DLD1 (cell line): Measurements from ENCODE around the gene SPACA5B.
"Not testable (repeated sequence)": the region's sequence is repeated elsewhere in the genome, so short reads cannot be mapped to it uniquely, and the experiment has no call there.

ENCODE experiments used
- in situ Hi-C: cut with HindIII; loops from 2 replicates; pipeline ENCODE4 v1.10.0; 2017; ENCODE audit warnings: low sequenced_read_pairs

Gene SPACA5B

DNA sequence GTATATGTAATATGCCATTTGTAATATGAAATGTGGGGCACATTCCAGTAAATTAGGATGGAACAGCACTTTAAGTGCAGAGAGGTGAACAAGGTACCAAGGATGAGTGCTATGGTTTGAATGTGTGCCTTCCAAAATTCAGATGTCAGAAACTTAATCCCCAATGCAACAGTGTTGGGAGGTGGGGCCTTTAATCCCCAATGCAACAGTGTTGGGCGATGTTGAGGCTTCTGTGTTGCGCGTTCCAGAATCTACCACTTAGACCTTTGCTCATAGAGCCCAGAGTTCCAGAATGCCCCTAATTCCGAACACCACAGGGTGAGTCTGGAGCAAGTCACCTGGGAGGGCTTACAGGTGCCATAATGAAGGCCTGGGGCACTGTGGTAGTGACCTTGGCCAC lies at the start of gene SPACA5B:
TSS of gene SPACA5B (plus strand) at position 301 of the 400 bp plus-strand sequence. CDS start at position 363, 62 bp downstream.
- in situ Hi-C loops = not testable (repeated sequence)

DNA sequence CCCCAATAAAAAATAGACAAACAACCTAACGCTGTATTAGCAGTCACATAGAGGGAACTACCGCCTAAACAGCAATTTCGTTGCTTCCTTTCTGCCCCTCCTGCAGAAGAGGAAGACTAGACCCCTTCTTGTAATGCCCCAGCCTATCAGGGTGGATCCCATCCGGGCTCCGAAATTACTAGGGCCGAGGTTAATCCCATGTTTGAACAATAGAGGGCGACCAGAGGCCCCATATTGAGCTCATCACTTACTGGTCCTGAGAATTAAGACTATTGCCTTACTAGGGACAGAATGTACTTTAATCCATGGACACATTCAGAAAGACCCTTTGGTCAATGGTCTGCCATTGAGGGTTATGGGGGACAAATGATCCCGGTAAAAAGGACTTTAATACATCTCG lies 47.2 kb upstream of the SPACA5B start:
- in situ Hi-C loops = no loop called here

DNA sequence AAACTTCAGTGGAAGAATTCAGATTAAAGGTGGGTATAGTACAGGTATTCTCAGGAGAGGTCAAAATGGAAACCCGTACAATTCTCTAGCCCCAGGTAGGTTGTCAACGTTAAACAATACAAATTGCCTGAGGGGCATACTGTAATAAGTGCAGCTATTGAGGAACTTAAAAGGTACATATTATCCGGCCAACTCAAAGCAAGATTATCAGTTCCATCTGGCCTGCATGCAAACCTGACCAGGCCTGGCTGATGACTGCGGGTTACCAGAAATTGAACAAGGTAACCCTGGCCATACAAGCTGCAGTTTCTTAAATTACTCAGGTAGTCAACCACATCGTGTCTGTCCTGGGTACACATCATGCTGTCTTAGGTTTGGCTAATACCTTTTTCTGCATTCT lies 46.7 kb upstream of the SPACA5B start:
- in situ Hi-C loops = no loop called here

DNA sequence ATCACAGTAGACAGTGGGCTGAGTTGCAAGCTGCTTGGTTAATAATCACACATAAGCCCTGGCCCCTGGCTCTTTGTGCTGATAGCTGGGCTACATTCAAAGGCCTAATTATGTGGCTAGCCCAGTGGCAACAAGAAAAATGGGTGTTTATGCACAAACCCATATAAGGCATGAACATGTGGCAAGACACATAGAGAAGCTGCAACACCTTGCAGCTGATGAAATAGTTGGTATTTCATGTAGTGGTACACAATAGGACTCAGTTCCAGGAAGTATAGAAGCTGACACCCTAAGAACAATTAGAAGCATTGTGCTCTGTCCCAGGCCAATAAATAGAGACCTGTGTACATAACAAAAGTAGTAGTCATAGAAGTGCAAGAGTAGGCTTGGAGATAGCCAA lies 44.3 kb upstream of the SPACA5B start:
- in situ Hi-C loops = no loop called here

GRCh38 chrX:48090123-48090522 lies 40.3 kb upstream of the SPACA5B start:
- in situ Hi-C loops = no loop called here

- in situ Hi-C loops = not testable (repeated sequence)
These were observed 37.9 kb upstream of the SPACA5B start for GRCh38 chrX:48092558-48092957.

DNA sequence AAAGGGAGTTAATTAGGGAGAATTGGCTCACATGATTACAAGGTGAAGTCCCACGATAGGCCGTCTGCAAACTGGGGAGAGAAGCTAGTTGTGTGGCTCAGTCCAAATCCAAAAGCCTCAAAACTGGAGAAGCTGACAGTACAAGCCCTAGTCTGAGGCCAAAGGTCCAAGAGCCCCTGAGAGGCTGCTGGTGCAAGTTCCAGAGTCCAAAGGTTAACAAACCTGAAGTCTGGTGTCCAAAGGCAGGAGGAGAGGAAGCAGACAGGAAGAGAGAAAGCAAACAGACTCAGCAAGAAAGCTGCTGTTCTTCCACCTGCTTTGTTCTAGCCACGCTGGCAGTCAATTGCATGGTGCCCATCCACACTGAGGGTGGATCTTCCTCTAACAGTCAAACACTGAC lies 29.0 kb upstream of the SPACA5B start:
- in situ Hi-C loops = no loop called here

DNA sequence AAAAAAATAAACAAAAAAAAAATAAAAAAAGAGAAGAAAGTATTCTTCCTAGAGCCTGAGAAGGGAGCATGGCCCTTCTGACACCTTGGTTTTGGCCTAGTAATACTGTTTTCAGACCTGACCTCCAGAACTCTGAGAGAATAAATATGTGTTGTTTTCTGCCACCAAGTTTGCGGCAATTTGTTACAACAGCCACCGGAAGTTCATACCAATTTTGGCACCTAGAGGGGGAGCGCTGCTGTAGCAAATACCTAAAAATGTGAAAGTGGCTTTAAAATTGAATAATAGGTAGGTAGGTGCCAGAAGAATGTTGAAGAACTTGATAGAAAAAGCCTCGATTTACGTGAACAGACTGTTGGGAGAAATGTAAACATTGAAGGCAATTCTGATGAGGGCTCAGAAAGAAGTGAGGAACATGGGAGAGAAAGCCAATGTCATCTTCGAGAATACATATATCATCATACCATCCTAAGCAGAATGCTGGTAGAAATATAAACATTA lies 27.5 kb upstream of the SPACA5B start:
- in situ Hi-C loops = no loop called here

DNA sequence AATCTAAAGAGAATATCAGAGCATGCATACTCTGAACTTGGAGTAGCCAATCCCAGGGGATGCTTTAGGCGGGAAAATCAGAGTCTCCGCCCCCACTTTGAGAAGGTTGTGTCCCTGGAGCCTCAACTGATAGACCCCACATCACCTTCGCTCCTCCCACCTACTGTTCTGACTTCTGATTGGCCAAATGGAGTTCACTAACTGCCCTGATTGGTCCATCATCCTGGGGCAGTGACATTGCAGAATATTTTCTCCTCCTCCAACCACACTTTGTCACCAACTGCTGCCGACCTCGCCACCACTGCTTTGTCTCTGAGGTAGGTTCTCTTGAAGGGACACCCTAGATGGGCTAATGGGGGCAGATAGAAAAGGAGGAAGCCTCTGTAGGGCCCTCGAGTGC lies 22.7 kb upstream of the SPACA5B start:
- in situ Hi-C loops = no loop called here

DNA sequence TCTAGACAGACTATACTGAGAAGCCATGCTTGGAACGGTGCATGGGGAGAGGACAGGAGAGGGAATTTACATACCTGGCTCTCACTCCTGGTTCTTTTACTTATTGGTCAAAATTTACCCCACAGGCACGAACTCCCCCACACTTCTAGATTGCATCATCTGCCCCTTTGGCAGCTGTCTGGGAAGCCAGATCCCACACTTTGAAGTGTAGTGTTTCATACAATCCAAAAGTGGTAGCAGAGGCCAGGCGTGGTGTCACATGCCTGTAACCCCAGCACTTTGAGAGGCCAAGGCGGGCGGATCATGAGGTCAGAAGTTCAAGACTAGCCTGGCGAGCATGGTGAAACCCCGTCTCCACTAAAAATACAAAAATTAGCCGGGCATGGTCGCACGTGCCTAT lies 5.1 kb upstream of the SPACA5B start:
- in situ Hi-C loops = not testable (repeated sequence)

DNA sequence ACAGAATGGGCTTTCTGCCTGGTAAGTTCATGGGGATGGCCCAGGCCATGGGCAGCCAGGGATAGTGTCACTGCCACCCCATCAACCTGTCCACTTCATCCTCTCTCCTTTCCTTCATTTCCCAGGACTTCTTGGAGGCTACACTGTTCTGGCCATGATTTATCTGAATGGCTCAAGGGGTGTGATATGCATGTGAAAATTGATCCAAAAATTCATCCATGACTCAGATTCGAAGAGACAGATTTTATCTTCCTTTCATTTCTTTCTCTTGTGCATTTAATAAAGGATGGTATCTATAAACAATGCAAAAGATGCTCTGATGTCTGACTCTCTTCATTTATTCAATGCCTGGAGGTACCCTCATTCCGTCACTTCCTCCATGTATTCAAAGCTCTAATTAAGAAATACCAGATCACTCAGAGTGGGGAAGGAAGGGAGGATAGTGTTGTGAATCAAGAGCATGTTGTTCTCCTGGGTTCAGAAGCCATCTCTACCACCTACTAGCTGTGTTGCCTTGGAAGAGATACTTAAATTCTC lies 1.9 kb downstream of the SPACA5B start:
- in situ Hi-C loops = not testable (repeated sequence)

DNA sequence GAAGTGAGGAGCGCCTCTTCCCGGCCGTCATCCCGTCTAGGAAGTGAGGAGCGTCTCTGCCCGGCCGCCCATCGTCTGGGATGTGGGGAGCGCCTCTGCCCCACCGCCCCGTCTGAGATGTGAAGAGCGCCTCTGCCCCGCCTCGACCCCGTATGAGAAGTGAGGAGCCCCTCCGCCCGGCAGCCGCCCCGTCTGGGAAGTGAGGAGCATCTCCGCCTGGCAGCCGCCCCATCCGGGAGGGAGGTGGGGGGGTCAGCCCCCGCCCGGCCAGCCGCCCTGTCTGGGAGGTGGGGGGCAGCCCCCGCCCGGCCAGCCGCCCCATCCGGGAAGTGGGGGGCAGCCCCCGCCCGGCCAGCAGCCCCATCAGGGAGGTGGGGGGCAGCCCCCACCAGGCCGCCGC lies 8.7 kb downstream of the SPACA5B start:
- in situ Hi-C loops = not testable (repeated sequence)

- in situ Hi-C loops = not testable (repeated sequence)
These were observed 11.5 kb downstream of the SPACA5B start for GRCh38 chrX:48141810-48142508.

DNA sequence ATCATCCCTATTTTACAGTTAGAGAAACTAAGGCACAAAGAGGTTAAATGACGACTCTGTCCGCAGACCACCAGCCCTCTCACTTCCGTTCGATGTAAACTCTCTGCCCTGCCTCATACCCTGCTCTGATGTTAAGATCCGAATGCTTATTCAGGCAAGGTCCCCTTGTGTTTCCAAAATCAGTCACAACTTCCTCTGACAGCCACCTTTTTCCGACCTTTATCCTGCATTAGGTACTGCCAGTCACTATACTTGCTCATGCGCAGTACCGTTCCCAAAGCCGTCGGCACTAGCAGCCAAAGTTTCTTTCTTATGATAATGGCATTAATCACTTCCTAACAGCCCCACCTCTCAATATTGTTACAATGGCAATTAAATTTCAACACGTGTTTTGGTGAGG lies 12.3 kb downstream of the SPACA5B start:
- in situ Hi-C loops = not testable (repeated sequence)

DNA sequence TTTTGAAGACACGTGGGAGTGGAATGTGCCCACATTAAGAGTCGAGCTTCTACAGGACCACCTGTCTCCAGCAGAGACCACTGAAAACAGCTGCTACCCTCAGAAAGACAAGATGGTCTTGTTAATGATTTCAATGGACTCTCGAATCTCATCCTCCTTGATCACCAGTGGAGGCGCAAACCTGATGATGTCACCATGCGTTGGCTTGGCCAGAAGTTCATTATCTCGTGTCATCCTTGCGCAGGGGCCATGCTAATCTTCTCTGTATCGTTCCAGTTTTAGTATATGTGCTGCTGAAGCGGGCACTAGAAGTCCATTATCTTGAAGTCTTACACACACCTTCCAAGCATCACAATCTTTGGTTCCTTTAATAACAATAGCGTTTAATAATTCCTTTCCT lies 23.3 kb downstream of the SPACA5B start:
- in situ Hi-C loops = no loop called here

GRCh38 chrX:48154796-48155195 lies 24.4 kb downstream of the SPACA5B start:
- in situ Hi-C loops = no loop called here

GRCh38 chrX:48156014-48156413 lies 25.6 kb downstream of the SPACA5B start:
- in situ Hi-C loops = no loop called here

GRCh38 chrX:48165241-48165640 lies 34.8 kb downstream of the SPACA5B start:
- in situ Hi-C loops = no loop called here

DNA sequence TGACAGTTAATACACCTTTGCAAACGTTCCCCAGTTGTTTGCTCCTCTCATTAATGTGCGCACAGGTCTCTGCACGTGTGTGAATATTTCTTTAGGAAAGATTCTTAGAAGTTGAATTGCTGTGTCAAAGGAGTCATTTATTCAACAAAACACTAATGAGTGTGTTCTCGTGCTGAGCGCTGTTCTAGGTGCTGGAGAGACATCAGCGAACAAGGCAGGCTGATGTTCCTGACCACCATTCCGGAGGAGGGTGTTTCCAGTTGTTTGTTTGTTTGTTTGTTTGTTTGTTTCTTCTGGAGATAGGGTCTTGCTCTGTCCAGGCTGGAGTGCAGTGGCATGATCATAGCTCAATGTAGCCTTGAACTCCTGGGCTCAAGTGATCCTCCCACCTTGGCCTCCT lies 35.9 kb downstream of the SPACA5B start:
- in situ Hi-C loops = not testable (repeated sequence)

DNA sequence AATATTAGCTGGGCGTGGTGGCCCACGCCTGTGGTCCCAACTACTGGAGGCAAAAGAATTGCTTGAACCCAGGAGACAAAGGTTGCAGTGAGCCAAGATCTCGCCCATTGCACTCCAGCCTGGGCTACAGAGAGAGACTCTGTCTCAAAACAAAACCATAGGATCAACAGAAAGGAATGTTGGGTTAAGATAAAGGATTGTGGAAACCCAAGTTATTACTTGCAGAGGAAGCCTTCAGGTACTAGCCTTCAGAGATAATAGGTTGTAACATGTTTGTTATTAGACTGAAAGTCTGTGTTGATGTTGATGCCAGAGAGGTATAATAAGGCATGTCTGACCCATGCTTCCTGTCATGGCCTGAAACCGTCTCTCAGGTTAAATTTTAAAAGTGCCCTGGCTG lies 49.3 kb downstream of the SPACA5B start:
- in situ Hi-C loops = no loop called here

- in situ Hi-C loops = no loop called here
These were observed 50.4 kb downstream of the SPACA5B start for GRCh38 chrX:48180811-48181210.

- in situ Hi-C loops = not testable (repeated sequence)
These were observed 51.5 kb downstream of the SPACA5B start for GRCh38 chrX:48181882-48182281.
